ENCODE results near the gene PRICKLE4.

PRICKLE4 gene

GRCh38 chr6:41787219-41787917 lies 6.8 kb downstream of the PRICKLE4 start, which contains the start of gene TOMM6:
Gene TOMM6, plus strand, starts transcription at chr6:41787694. Its CDS starts 4 bp downstream, at chr6:41787698.
- ATAC-seq: peak; percentile 88
- TF ChIP-seq ZFP3 (CRISPR knock-in tag; IDR thresholded peaks at IDR 0.05): no peak
- TF ChIP-seq SNAI2 (CRISPR knock-in tag; IDR thresholded peaks at IDR 0.05): no peak
- TF ChIP-seq ESRRG (CRISPR knock-in tag; IDR thresholded peaks at IDR 0.05): no peak
- TF ChIP-seq PATZ1 (CRISPR knock-in tag; IDR thresholded peaks at IDR 0.05; ENCODE audit: borderline replicate concordance): no peak
- TF ChIP-seq TOX (CRISPR knock-in tag; IDR thresholded peaks at IDR 0.05; ENCODE audit: borderline replicate concordance): no peak
- TF ChIP-seq ZC3H10 (CRISPR knock-in tag; IDR thresholded peaks at IDR 0.05): no peak
- TF ChIP-seq PPARA (CRISPR knock-in tag; IDR thresholded peaks at IDR 0.05; ENCODE audit: borderline replicate concordance): no peak
- no peak for TF ChIP-seq TCF4 (CRISPR knock-in tag; IDR thresholded peaks at IDR 0.05; ENCODE audit: borderline replicate concordance)
- no peak for TF ChIP-seq TSHZ2 (CRISPR knock-in tag; IDR thresholded peaks at IDR 0.05)
- no peak for TF ChIP-seq BACH2 (CRISPR knock-in tag; IDR thresholded peaks at IDR 0.05; ENCODE audit: borderline replicate concordance)
- TF ChIP-seq ZNF8 (CRISPR knock-in tag; IDR thresholded peaks at IDR 0.05): no peak
- TF ChIP-seq ISL1 (CRISPR knock-in tag; IDR thresholded peaks at IDR 0.05): no peak
- TF ChIP-seq CSRNP3 (CRISPR knock-in tag; IDR thresholded peaks at IDR 0.05): no peak

GRCh38 chr6:41789390-41789724 lies 8.8 kb downstream of the PRICKLE4 start:
- TF ChIP-seq ZFP3 (CRISPR knock-in tag; IDR thresholded peaks at IDR 0.05) (no peak), TOX (CRISPR knock-in tag; IDR thresholded peaks at IDR 0.05; ENCODE audit: borderline replicate concordance) (no peak), OSR1 (CRISPR knock-in tag; IDR thresholded peaks at IDR 0.05) (no peak), SNAI2 (CRISPR knock-in tag; IDR thresholded peaks at IDR 0.05) (no peak), ZNF70 (CRISPR knock-in tag; IDR thresholded peaks at IDR 0.05) (no peak), ZC3H10 (CRISPR knock-in tag; IDR thresholded peaks at IDR 0.05) (no peak), ESRRG (CRISPR knock-in tag; IDR thresholded peaks at IDR 0.05) (no peak), CSRNP3 (CRISPR knock-in tag; IDR thresholded peaks at IDR 0.05) (no peak), ZNF565 (CRISPR knock-in tag; conservative IDR thresholded peaks at IDR 0.05; ENCODE audit: low read depth) (no peak), RARB (CRISPR knock-in tag; IDR thresholded peaks at IDR 0.05) (no peak), PATZ1 (CRISPR knock-in tag; IDR thresholded peaks at IDR 0.05; ENCODE audit: borderline replicate concordance) (no peak), ISL1 (CRISPR knock-in tag; IDR thresholded peaks at IDR 0.05) (no peak), BACH2 (CRISPR knock-in tag; IDR thresholded peaks at IDR 0.05; ENCODE audit: borderline replicate concordance) (no peak), ZFP30 (CRISPR knock-in tag; IDR thresholded peaks at IDR 0.05) (no peak), CREB5 (CRISPR knock-in tag; IDR thresholded peaks at IDR 0.05; ENCODE audit: low read depth) (no peak)
- no peak for ATAC-seq
